Large intestine (tissue), 3 donors: ENCODE data around the gene NTSR1. TPM values are rescaled to one million over a fixed set of nuclear protein-coding genes. Genes with fewer than 3 reads are reported as not detected.

Experiments
- DNase-seq, 2 donors: peaks; one replicate each; pipeline versions ENCODE4 v3.0.0 to v3.0.0-alpha.2; 2013
- H3K27ac ChIP-seq: one replicate; pipeline ENCODE4 v1.5.1; 2013; ENCODE audit warnings: low read length
- H3K27me3 ChIP-seq: 2 replicates; pipeline ENCODE4 v1.6.1; 2013; ENCODE audit warnings: low read length; ENCODE audit not compliant: control insufficient read depth, insufficient read depth
- H3K36me3 ChIP-seq: 2 replicates; pipeline ENCODE4 v1.6.1; 2013; ENCODE audit warnings: low read length; ENCODE audit not compliant: control insufficient read depth, insufficient read depth
- H3K4me1 ChIP-seq: one replicate; pipeline ENCODE4 v1.6.1; 2013; ENCODE audit warnings: low read length; ENCODE audit not compliant: control insufficient read depth, insufficient read depth
- H3K4me3 ChIP-seq: one replicate; pipeline ENCODE4 v1.5.1; 2013; ENCODE audit warnings: low read length
- H3K9me3 ChIP-seq: one replicate; pipeline ENCODE4 v1.6.1; 2013; ENCODE audit warnings: mild to moderate bottlenecking, low read depth, low read length, moderate library complexity; ENCODE audit not compliant: control insufficient read depth
- WGBS: methylation state at CpG from one replicate; pipeline ENCODE4 v1.1.5; 2013; ENCODE audit warnings: low lambda C conversion rate; ENCODE audit not compliant: insufficient coverage; 5-methylcytosine and 5-hydroxymethylcytosine counted together
- polyA plus RNA-seq: library from polyadenylated mRNA; unstranded; fragments of 120-200 nt; gene quantifications from one replicate; pipeline ENCODE4 v1.2.1, GENCODE V29; 2013

NTSR1 gene
- polyA plus RNA-seq, 1 donor: 1.1 TPM

GRCh38 chr20:62739067-62739466 lies 30.4 kb downstream of the NTSR1 start:
- Histone ChIP-seq H3K4me3 (no peak overlapping the region), H3K27me3 (peaks cover 21% of the 10 kb centered on the region), H3K4me1 (no peaks in the 10 kb centered on the region), H3K27ac (no peak overlapping the region), H3K36me3 (no peaks in the 10 kb centered on the region), H3K9me3 (peaks cover 5% of the 10 kb centered on the region)
- DNase-seq: no peak
- WGBS: no CpG with 5 or more reads among the region's 12 CpGs

DNA sequence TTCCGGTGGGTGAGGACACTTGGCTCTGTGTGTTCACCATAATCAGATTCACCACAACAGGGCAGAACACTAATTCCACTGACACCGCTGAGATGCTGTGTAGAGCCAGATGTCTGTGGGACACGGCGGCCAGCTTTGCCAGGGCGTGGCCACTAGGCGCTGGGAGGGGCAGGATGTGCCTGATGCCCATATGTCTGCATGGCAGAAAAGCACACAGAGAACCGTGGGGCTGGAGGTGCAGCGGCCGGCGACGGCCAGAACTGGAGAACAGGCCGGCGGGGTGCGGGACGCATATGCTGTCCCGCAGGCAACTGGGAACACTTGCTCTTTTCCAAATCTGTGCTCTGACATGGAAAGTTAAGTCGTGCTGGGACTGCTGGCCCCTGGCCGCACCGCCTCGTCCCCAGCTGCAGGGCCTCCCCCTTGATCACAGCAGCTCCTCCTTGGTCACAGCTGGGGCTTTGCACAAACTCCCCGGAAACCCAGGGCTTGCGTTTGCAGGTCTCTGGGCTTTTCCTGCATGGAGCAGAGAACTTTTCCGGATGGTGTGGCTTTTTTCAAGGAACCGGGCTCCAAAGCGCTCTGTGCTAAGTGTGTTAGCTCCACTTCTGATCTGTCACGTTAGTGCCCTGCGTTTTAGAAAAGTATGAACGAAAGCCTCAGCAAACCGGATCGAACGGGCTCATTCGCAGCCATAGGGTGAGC lies 31.1 kb downstream of the NTSR1 start:
- no CpG with 5 or more reads among the region's 32 CpGs for WGBS
- H3K27ac ChIP-seq: no peak overlapping the region
- no peaks in the 10 kb centered on the region for H3K36me3 ChIP-seq
- H3K4me3 ChIP-seq: no peak overlapping the region
- H3K4me1 ChIP-seq: no peaks in the 10 kb centered on the region
- peaks cover 5% of the 10 kb centered on the region for H3K9me3 ChIP-seq
- peaks cover 21% of the 10 kb centered on the region for H3K27me3 ChIP-seq
- DNase-seq: no peak

- WGBS: no CpG with 5 or more reads among the region's 28 CpGs
- peaks cover 21% of the 10 kb centered on the region for H3K27me3 ChIP-seq
Observed at GRCh38 chr20:62740286-62741141, 31.9 kb downstream of the NTSR1 start.

GRCh38 chr20:62741191-62741691 lies 32.6 kb downstream of the NTSR1 start:
- peaks cover 5% of the 10 kb centered on the region for H3K9me3 ChIP-seq
- H3K4me1 ChIP-seq: no peaks in the 10 kb centered on the region
- WGBS: no CpG with 5 or more reads among the region's 9 CpGs
- H3K36me3 ChIP-seq: no peaks in the 10 kb centered on the region
- no peak for DNase-seq
- peaks cover 24% of the 10 kb centered on the region for H3K27me3 ChIP-seq
- no peak overlapping the region for H3K27ac ChIP-seq
- no peak overlapping the region for H3K4me3 ChIP-seq

More at GRCh38 chr20:62740286-62741141, 31.9 kb downstream of the NTSR1 start:
- H3K9me3 ChIP-seq: peaks cover 5% of the 10 kb centered on the region
- no peaks in the 10 kb centered on the region for H3K4me1 ChIP-seq
- DNase-seq: no peak
- H3K36me3 ChIP-seq: no peaks in the 10 kb centered on the region
- no peak overlapping the region for H3K4me3 ChIP-seq
- H3K27ac ChIP-seq: no peak overlapping the region

DNA sequence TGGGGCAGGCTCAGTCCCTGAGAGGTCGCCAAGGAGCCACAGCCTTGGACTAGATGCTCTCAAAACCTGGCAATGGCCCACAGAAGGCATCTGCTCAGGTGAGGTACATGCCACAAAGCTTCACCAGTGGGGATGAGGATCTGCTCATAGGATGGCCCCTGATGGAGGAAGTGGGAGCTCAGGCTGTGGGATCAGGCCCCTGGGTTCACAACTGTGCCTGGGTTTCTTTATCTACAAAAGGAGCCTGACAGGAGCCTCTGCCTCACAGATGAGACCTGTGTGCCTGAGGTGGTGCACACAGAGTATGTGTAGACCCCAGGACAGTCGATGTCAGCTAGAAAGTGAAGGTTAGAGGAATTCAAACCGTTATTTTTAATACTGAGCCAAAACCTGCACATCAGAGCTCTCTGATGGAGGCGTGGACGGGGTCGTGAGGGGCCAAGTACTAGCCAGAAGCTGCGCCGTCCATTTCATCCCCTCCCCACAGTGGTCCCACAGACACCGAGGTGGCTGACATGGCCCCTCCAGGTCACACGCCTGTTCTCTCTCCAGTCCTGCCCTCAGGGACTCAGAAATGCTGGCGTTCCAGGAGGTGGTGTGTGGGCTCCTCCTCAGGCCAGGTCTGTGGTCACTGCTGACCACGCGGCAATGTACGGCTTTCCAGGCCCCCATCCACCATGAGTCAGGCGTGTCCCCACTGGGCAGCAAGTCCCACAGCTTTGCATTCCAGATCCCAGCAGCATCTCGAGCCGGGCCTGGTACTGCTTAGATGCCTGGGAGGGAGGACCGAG lies 33.3 kb downstream of the NTSR1 start:
- Histone ChIP-seq H3K9me3 (peaks cover 5% of the 10 kb centered on the region), H3K36me3 (no peaks in the 10 kb centered on the region), H3K4me1 (no peaks in the 10 kb centered on the region), H3K27ac (no peak overlapping the region), H3K27me3 (peaks cover 22% of the 10 kb centered on the region), H3K4me3 (no peak overlapping the region)
- no CpG with 5 or more reads among the region's 18 CpGs for WGBS
- DNase-seq: no peak

DNA sequence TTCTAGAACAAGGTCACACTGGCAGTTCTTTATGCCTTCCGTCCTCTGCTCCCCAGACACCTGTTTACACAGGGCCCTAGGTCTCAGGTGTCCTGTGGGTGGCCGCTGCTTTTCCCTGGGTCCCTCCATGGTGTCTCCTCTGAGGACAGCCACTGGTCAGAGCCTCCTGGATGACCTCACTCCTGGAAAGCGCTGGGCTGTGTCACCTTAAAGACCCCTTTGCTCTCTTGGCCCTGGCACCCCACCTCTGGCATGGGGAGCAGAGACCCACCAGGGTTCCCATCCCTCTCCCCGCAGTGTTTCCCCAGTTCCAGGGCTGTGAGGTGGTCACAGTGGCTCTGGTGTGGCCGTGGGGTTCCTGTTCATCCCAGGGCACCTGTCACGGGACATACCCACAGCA lies 33.9 kb downstream of the NTSR1 start:
- no CpG with 5 or more reads among the region's 6 CpGs for WGBS
- no peak for DNase-seq
- Histone ChIP-seq H3K27ac (no peak overlapping the region), H3K27me3 (peaks cover 22% of the 10 kb centered on the region), H3K36me3 (no peaks in the 10 kb centered on the region), H3K4me3 (no peak overlapping the region), H3K9me3 (peaks cover 5% of the 10 kb centered on the region), H3K4me1 (no peaks in the 10 kb centered on the region)

DNA sequence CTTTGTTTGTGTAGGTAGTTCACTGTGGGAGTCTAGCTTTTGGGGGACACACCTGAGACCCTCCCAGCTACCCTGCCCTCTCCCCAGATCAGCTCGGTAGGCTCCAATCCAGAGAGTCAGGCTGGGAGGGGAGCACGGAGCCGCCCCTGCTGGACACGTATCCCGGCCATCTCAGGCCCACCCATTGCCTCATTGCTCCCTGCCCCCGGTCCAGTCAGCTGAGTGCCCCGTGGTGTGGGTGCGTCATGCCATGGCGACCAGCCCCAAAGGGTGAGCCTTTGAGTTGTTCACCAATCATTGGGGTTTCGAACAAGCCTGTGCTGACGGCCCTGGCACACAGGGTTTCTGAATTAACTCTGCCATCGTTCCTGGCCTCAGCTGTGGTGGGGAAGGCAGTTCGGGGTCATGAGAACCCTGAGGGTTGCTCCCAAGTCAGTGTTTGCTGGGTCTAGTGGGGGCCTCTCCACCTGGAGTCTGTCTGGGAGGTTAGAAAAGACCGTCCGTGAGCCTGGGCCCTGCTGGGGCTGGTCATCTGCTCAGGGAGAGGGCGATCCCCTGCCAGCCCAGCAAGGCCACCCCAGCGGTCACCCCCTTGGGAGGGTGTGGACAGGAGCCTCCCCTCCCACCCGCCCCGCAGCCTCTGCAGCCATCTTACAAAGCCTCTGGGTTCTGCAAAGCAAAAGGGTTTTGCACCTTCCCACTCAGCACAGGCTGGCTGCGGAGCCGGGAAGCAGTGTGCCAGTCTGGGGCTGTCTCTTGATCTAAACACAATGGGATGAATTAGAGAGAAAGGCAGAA lies 34.5 kb downstream of the NTSR1 start:
- no peak for DNase-seq
- Histone ChIP-seq H3K27ac (no peak overlapping the region), H3K9me3 (peaks cover 5% of the 10 kb centered on the region), H3K4me1 (no peaks in the 10 kb centered on the region), H3K36me3 (no peaks in the 10 kb centered on the region), H3K4me3 (no peak overlapping the region), H3K27me3 (peaks cover 22% of the 10 kb centered on the region)
- WGBS: no CpG with 5 or more reads among the region's 21 CpGs

DNA sequence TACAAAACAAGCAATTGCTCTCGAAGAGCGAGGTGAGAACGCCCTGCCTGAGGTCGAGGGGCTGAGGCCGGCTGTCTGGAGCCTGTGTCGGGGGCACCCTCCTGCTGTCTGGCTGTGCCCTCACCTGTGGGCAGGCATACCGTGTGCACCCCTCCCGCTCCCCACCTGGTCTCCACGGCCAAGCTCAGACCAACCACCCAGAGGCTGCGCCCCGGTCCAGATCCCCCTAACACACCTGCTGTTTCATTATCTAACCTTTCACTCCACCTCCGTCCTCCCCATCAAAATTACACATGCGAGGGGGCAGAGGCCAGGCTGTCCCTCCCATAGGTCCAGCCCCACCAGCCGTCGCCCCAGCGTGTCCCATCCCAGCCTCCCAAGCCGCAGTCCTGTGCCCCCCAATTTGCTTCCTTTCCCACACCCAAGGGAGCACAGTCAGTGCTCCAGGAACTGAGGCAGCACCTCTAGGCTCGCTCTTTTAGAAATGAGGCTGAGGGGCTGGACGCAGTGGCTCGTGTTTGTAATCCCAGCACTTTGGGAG lies 35.2 kb downstream of the NTSR1 start:
- H3K36me3 ChIP-seq: no peaks in the 10 kb centered on the region
- no CpG with 5 or more reads among the region's 20 CpGs for WGBS
- no peak overlapping the region for H3K27ac ChIP-seq
- no peaks in the 10 kb centered on the region for H3K4me1 ChIP-seq
- no peak for DNase-seq
- peaks cover 22% of the 10 kb centered on the region for H3K27me3 ChIP-seq
- no peak overlapping the region for H3K4me3 ChIP-seq
- H3K9me3 ChIP-seq: peaks cover 8% of the 10 kb centered on the region

DNA sequence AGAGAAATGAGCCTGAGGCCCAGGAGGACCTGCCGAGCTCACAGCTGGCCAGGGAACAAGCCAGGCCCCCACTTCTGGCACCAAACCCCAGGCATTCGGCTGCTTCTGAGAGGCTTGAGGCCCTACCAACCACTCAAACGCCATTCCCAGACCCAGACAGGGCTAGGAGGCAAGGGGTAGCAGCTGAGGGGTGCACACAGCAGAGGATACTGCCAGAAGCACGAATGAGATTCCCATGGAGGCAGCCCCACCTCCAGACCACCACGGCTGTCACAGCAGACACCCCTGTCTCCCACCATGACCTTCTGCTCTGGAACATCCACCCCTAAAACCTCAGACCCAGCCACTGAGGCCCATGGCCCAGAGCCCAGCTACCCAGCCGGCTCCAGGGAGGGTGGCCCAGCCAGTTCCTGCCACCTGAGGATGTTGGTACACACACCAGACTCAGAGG lies 36.1 kb downstream of the NTSR1 start:
- Histone ChIP-seq H3K9me3 (peaks cover 8% of the 10 kb centered on the region), H3K4me3 (no peak overlapping the region), H3K36me3 (no peaks in the 10 kb centered on the region), H3K4me1 (no peaks in the 10 kb centered on the region), H3K27ac (no peak overlapping the region), H3K27me3 (peaks cover 22% of the 10 kb centered on the region)
- no peak for DNase-seq
- WGBS: no CpG with 5 or more reads among the region's 6 CpGs
